ENCODE results near the gene REC114. TPM values are rescaled to one million over a fixed set of nuclear protein-coding genes. Genes with fewer than 3 reads are reported as not detected.

The REC114 gene
- total RNA-seq, 1 experiment from 2014 or later: not detected

DNA sequence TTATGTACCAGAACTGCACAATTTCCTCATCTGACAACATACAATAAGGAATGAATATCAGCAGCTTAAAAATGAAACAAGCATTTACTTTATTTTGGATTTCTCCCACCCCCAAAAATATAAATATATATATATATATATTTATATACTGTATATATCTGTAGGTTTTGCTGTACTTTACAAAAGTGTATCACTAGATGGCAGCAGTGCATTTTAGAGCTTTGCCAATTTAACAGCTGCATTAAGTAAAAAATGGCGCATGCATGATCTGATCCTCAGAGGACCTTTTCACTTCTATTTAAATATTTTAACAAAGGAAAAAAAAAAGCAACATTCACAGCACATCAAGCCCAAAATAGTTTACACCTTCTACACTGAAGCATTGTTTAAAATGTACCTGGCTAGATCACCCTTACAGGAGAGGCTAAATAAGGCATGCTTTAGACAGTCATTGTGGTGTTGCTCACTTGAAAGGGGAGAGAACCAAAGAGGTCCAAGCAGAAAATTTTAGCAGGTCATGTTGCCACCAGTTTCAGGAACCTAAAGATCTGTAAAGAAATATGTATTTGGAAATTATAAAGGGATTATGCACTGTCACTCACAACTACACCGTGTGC lies 117.6 kb downstream of the REC114 start:
- TF ChIP-seq REST (IDR thresholded peaks at IDR 0.05; ENCODE audit: low read depth): no peak
- TF ChIP-seq SIN3A (IDR thresholded peaks at IDR 0.05; ENCODE audit: low read depth): no peak
- TF ChIP-seq RAD21 (IDR thresholded peaks at IDR 0.05; ENCODE audit: low read depth): peak; percentile 64
- TF ChIP-seq, protein P1, sequence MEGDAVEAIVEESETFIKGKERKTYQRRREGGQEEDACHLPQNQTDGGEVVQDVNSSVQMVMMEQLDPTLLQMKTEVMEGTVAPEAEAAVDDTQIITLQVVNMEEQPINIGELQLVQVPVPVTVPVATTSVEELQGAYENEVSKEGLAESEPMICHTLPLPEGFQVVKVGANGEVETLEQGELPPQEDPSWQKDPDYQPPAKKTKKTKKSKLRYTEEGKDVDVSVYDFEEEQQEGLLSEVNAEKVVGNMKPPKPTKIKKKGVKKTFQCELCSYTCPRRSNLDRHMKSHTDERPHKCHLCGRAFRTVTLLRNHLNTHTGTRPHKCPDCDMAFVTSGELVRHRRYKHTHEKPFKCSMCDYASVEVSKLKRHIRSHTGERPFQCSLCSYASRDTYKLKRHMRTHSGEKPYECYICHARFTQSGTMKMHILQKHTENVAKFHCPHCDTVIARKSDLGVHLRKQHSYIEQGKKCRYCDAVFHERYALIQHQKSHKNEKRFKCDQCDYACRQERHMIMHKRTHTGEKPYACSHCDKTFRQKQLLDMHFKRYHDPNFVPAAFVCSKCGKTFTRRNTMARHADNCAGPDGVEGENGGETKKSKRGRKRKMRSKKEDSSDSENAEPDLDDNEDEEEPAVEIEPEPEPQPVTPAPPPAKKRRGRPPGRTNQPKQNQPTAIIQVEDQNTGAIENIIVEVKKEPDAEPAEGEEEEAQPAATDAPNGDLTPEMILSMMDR (IDR thresholded peaks at IDR 0.05 in 2 of 3, conservative IDR thresholded peaks at IDR 0.05 in 1 of 3; ENCODE audit: borderline replicate concordance in 1 of 3, insufficient read depth in 1 of 3, low read depth in 2 of 3, low read length in 2 of 3): peak; percentile 36 to 59 (median 43); a peak in 4 of 6 replicates
- H3K36me3 ChIP-seq (ENCODE audit: control insufficient read depth in 1 of 2, insufficient read depth in 2 of 2, low read length in 2 of 2): peaks cover 24 to 28% of the 10 kb centered on the region in 2 experiments
- no peaks in the 10 kb centered on the region for H3K79me2 ChIP-seq (ENCODE audit: insufficient read depth, low read length)
- H3K9ac ChIP-seq (ENCODE audit: low read length): no peak overlapping the region
- peaks cover 10 to 13% of the 10 kb centered on the region in 2 experiments for H3K4me1 ChIP-seq (ENCODE audit: control insufficient read depth in 1 of 2, insufficient read depth in 2 of 2, low read length in 2 of 2)
- H3K27me3 ChIP-seq (ENCODE audit: insufficient read depth, low read length): no peaks in the 10 kb centered on the region
- H3K4me3 ChIP-seq (replicated peaks in 1 of 2; ENCODE audit: low read depth in 1 of 2, low read length in 2 of 2): no peak overlapping the region
- POLR2A ChIA-PET: interaction anchor here (1.2 kb wide), 1 partner anchor 76 kb away, joined by 4 read pairs; no protein-coding TSS in a partner anchor
- H3K9me3 ChIP-seq (ENCODE audit: control insufficient read depth in 1 of 2, insufficient read depth in 1 of 2, low read depth in 1 of 2, low read length in 2 of 2): no peaks in the 10 kb centered on the region
- CTCF ChIA-PET: interaction anchor here (0.6 to 3.3 kb wide), 17 partner anchors 9 to 312 kb away, joined by 3 to 33 read pairs (median 5); no protein-coding TSS in a partner anchor
- RAD21 ChIA-PET (ENCODE audit: low non-redundant PET in 1 of 2, low total read pairs in 2 of 2, uncharacterized antibody in 2 of 2, unreplicated experiment in 2 of 2): interaction anchor here (1.0 to 1.3 kb wide), 4 partner anchors 76 to 140 kb away, joined by 3 to 5 read pairs (median 4); no protein-coding TSS in a partner anchor
- intact Hi-C loops (cut with micrococcal nuclease): loop anchor here (1.0 to 10.0 kb wide), 4 partner anchors 76 to 253 kb away; no protein-coding TSS in a partner anchor
- DNase-seq (ENCODE audit: low read depth, low spot score): peak; percentile 46
- no peaks in the 10 kb centered on the region for H3K9me2 ChIP-seq (ENCODE audit: insufficient read depth)
- ATAC-seq: peak; percentile 51; the same call in 1 of the 2 replicates
- no TSS peak for BruUV-seq (replicated peaks)
- H4K20me1 ChIP-seq (ENCODE audit: insufficient read depth): no peaks in the 10 kb centered on the region
- H2AFZ ChIP-seq (ENCODE audit: low read depth, low read length, poor library complexity, severe bottlenecking): no peak overlapping the region
- no peak overlapping the region for H3K4me2 ChIP-seq (ENCODE audit: low read length)
- H3K27ac ChIP-seq (ENCODE audit: low read depth, low read length): no peak overlapping the region
